ENCODE data around the gene TRIM40. TPM values are rescaled to one million over a fixed set of nuclear protein-coding genes. Genes with fewer than 3 reads are reported as not detected.

The TRIM40 gene
- total RNA-seq, 2 experiments from 2014 or later: not detected

- H3K36me3 Mint-ChIP-seq: no peaks in the 10 kb centered on the region
- H3K4me1 Mint-ChIP-seq: no peaks in the 10 kb centered on the region
- peaks cover 38% of the 10 kb centered on the region for H3K27me3 Mint-ChIP-seq
- DNase-seq: no peak
- no peak overlapping the region for H3K4me3 Mint-ChIP-seq
- H3K9me3 Mint-ChIP-seq: no peaks in the 10 kb centered on the region
- no peak overlapping the region for H3K27ac Mint-ChIP-seq
Observed at GRCh38 chr6:30150671-30151395, 14.9 kb downstream of the TRIM40 start.

GRCh38 chr6:30151580-30151979 lies 15.6 kb downstream of the TRIM40 start:
- H3K27me3 Mint-ChIP-seq: peaks cover 43% of the 10 kb centered on the region
- DNase-seq: no peak
- H3K36me3 Mint-ChIP-seq: no peaks in the 10 kb centered on the region
- H3K4me1 Mint-ChIP-seq: no peaks in the 10 kb centered on the region
- H3K4me3 Mint-ChIP-seq: no peak overlapping the region
- H3K27ac Mint-ChIP-seq: no peak overlapping the region
- H3K9me3 Mint-ChIP-seq: no peaks in the 10 kb centered on the region

- Mint-ChIP-seq H3K9me3 (no peaks in the 10 kb centered on the region), H3K27ac (no peak overlapping the region), H3K27me3 (peaks cover 43% of the 10 kb centered on the region), H3K4me1 (no peaks in the 10 kb centered on the region), H3K36me3 (no peaks in the 10 kb centered on the region), H3K4me3 (no peak overlapping the region)
- no peak for DNase-seq
Observed at GRCh38 chr6:30152016-30152673, 16.2 kb downstream of the TRIM40 start.

- Mint-ChIP-seq H3K9me3 (no peaks in the 10 kb centered on the region), H3K36me3 (no peaks in the 10 kb centered on the region), H3K27ac (no peak overlapping the region), H3K4me1 (peaks cover 3% of the 10 kb centered on the region), H3K27me3 (peaks cover 36% of the 10 kb centered on the region), H3K4me3 (no peak overlapping the region)
- DNase-seq: no peak
Observed at GRCh38 chr6:30152910-30153610, 17.1 kb downstream of the TRIM40 start.

GRCh38 chr6:30154061-30154460 lies 18.1 kb downstream of the TRIM40 start:
- no peak for DNase-seq
- Mint-ChIP-seq H3K36me3 (no peaks in the 10 kb centered on the region), H3K4me3 (no peak overlapping the region), H3K9me3 (no peaks in the 10 kb centered on the region), H3K27me3 (peaks cover 42% of the 10 kb centered on the region), H3K4me1 (peaks cover 11% of the 10 kb centered on the region), H3K27ac (no peak overlapping the region)

GRCh38 chr6:30154709-30155519 lies 19.0 kb downstream of the TRIM40 start:
- Mint-ChIP-seq H3K4me1 (peaks cover 11% of the 10 kb centered on the region), H3K27me3 (peaks cover 44% of the 10 kb centered on the region), H3K27ac (no peak overlapping the region), H3K9me3 (no peaks in the 10 kb centered on the region), H3K36me3 (no peaks in the 10 kb centered on the region), H3K4me3 (no peak overlapping the region)
- no peak for DNase-seq

GRCh38 chr6:30155520-30156261 lies 19.8 kb downstream of the TRIM40 start:
- H3K36me3 Mint-ChIP-seq: no peaks in the 10 kb centered on the region
- H3K9me3 Mint-ChIP-seq: no peaks in the 10 kb centered on the region

GRCh38 chr6:30156262-30156599 lies 20.3 kb downstream of the TRIM40 start:
- Mint-ChIP-seq H3K27me3 (peaks cover 35% of the 10 kb centered on the region), H3K4me1 (peaks cover 11% of the 10 kb centered on the region), H3K9me3 (no peaks in the 10 kb centered on the region), H3K4me3 (no peak overlapping the region), H3K36me3 (no peaks in the 10 kb centered on the region), H3K27ac (no peak overlapping the region)
- DNase-seq: no peak

More at GRCh38 chr6:30155520-30156261, 19.8 kb downstream of the TRIM40 start:
- no peak overlapping the region for H3K27ac Mint-ChIP-seq
- H3K4me1 Mint-ChIP-seq: peaks cover 11% of the 10 kb centered on the region
- H3K4me3 Mint-ChIP-seq: no peak overlapping the region
- peaks cover 36% of the 10 kb centered on the region for H3K27me3 Mint-ChIP-seq
- no peak for DNase-seq

- Mint-ChIP-seq H3K4me1 (peaks cover 11% of the 10 kb centered on the region), H3K36me3 (no peaks in the 10 kb centered on the region), H3K4me3 (no peak overlapping the region), H3K9me3 (no peaks in the 10 kb centered on the region), H3K27ac (no peak overlapping the region), H3K27me3 (peaks cover 33% of the 10 kb centered on the region)
- DNase-seq: no peak
Observed at GRCh38 chr6:30156774-30157173, 20.8 kb downstream of the TRIM40 start.

- no peak for DNase-seq
- no peaks in the 10 kb centered on the region for H3K36me3 Mint-ChIP-seq
- H3K4me1 Mint-ChIP-seq: peaks cover 14% of the 10 kb centered on the region
- H3K4me3 Mint-ChIP-seq: no peak overlapping the region
- H3K27ac Mint-ChIP-seq: no peak overlapping the region
- H3K27me3 Mint-ChIP-seq: peaks cover 33% of the 10 kb centered on the region
- no peaks in the 10 kb centered on the region for H3K9me3 Mint-ChIP-seq
Observed at GRCh38 chr6:30157581-30157980, 21.6 kb downstream of the TRIM40 start.

GRCh38 chr6:30157999-30158398 lies 22.1 kb downstream of the TRIM40 start:
- Mint-ChIP-seq H3K4me1 (peaks cover 17% of the 10 kb centered on the region), H3K4me3 (no peak overlapping the region), H3K36me3 (no peaks in the 10 kb centered on the region), H3K27ac (no peak overlapping the region), H3K9me3 (no peaks in the 10 kb centered on the region), H3K27me3 (peaks cover 33% of the 10 kb centered on the region)
- DNase-seq: no peak

GRCh38 chr6:30158475-30159040 lies 22.6 kb downstream of the TRIM40 start:
- Mint-ChIP-seq H3K36me3 (no peaks in the 10 kb centered on the region), H3K4me1 (peaks cover 22% of the 10 kb centered on the region), H3K27me3 (peaks cover 33% of the 10 kb centered on the region), H3K4me3 (no peak overlapping the region), H3K9me3 (no peaks in the 10 kb centered on the region), H3K27ac (no peak overlapping the region)
- no peak for DNase-seq

- Mint-ChIP-seq H3K27ac (no peak overlapping the region), H3K4me3 (no peak overlapping the region), H3K27me3 (peaks cover 39% of the 10 kb centered on the region)
Observed at GRCh38 chr6:30160008-30160784, 24.3 kb downstream of the TRIM40 start.

More at GRCh38 chr6:30160008-30160784, 24.3 kb downstream of the TRIM40 start:
- Mint-ChIP-seq H3K4me1 (peaks cover 26% of the 10 kb centered on the region), H3K36me3 (no peaks in the 10 kb centered on the region), H3K9me3 (no peaks in the 10 kb centered on the region)
- no peak for DNase-seq
